T-cell (primary cell): Measurements from ENCODE around the gene XPNPEP1. TPM values are rescaled to one million over a fixed set of nuclear protein-coding genes. Genes with fewer than 3 reads are reported as not detected.

Experiments
- ATAC-seq, 4 experiments: fragments of 200-7000 bp in 3 of 4; fragments of 150-1000 bp in 1 of 4; cut with Tn5 transposase; replicated peaks in 1 of 4; 1 replicate in 3 of 4; 2 replicates in 1 of 4; pipeline ENCODE4 v1.10.0; 2021; ENCODE audit warnings: moderate library complexity in 3 of 4, mild to moderate bottlenecking in 2 of 4, moderate number of reproducible peaks in 1 of 4
- CTCF ChIA-PET, 2 donors: fragments of 300-600 bp; sonication (Branson Sonifier 250); formaldehyde crosslinking; loops; one replicate each; lab custom pipeline; 2022; ENCODE audit warnings: antibody characterized with exemption in 2 of 2; lab: Charles Lee
- POLR2A ChIA-PET, 2 donors: fragments of 300-600 bp; sonication (Branson Sonifier 250); formaldehyde crosslinking; loops; one replicate each; lab custom pipeline; 2022; ENCODE audit warnings: antibody characterized with exemption in 2 of 2; lab: Charles Lee
- DNase-seq, 35 experiments: peaks; one replicate each; pipeline versions ENCODE4 v3.0.0 to v3.0.0-alpha.2; 2013 to 2023
- H3K27ac ChIP-seq: one replicate; pipeline ENCODE4 v1.5.1; 2013; ENCODE audit warnings: low read length
- H3K27me3 ChIP-seq, 2 experiments: replicated peaks in 1 of 2; 1 replicate in 1 of 2; 2 replicates in 1 of 2; pipeline versions ENCODE4 v1.6.1 to v1.7.0; 2013; ENCODE audit warnings: low read length in 1 of 2, mixed read lengths in 1 of 2; ENCODE audit not compliant: control insufficient read depth in 2 of 2, insufficient read depth in 2 of 2; ENCODE audit errors: extremely low read depth in 1 of 2
- H3K36me3 ChIP-seq, 2 donors: 1 replicate in 1 of 2; 2 replicates in 1 of 2; pipeline versions ENCODE4 v1.6.1 to v1.7.0; 2013; ENCODE audit warnings: low read length in 1 of 2; ENCODE audit not compliant: control insufficient read depth in 2 of 2, insufficient read depth in 1 of 2; ENCODE audit errors: extremely low read depth in 1 of 2
- H3K4me1 ChIP-seq, 2 experiments: 1 replicate in 1 of 2; 2 replicates in 1 of 2; pipeline versions ENCODE4 v1.6.1 to v1.7.0; 2013; ENCODE audit warnings: low read length in 2 of 2, mixed read lengths in 1 of 2; ENCODE audit not compliant: insufficient read depth in 2 of 2, control insufficient read depth in 1 of 2; ENCODE audit errors: extremely low read depth in 1 of 2
- H3K4me3 ChIP-seq, 2 donors: 1 replicate in 1 of 2; 2 replicates in 1 of 2; pipeline versions ENCODE4 v1.5.1 to v1.7.0; 2013; ENCODE audit warnings: mild to moderate bottlenecking in 2 of 2, low read length in 1 of 2, moderate library complexity in 1 of 2; ENCODE audit not compliant: control insufficient read depth in 1 of 2; ENCODE audit errors: extremely low read depth in 1 of 2
- H3K9me3 ChIP-seq: 2 replicates; pipeline ENCODE4 v1.7.0; 2013
- H3K27ac Mint-ChIP-seq, 2 donors: one replicate each; pipeline ENCODE4 v1.8.0; 2020 to 2021; ENCODE audit warnings: mild to moderate bottlenecking in 2 of 2, mixed read lengths in 2 of 2
- H3K27me3 Mint-ChIP-seq, 2 donors: one replicate each; pipeline ENCODE4 v1.8.0; 2021 to 2022; ENCODE audit warnings: mixed read lengths in 2 of 2
- H3K36me3 Mint-ChIP-seq: one replicate; pipeline ENCODE4 v1.8.0; 2021; ENCODE audit warnings: mixed read lengths
- H3K4me1 Mint-ChIP-seq, 3 donors: one replicate each; pipeline ENCODE4 v1.8.0; 2020 to 2022; ENCODE audit warnings: mixed read lengths in 3 of 3, mild to moderate bottlenecking in 1 of 3
- H3K4me3 Mint-ChIP-seq, 3 donors: one replicate each; pipeline ENCODE4 v1.8.0; 2020 to 2022; ENCODE audit warnings: mild to moderate bottlenecking in 3 of 3, mixed read lengths in 3 of 3, moderate library complexity in 3 of 3
- H3K9me3 Mint-ChIP-seq, 3 donors: one replicate each; pipeline ENCODE4 v1.8.0; 2020 to 2022; ENCODE audit warnings: mixed read lengths in 3 of 3
- WGBS: methylation state at CpG from one replicate; pipeline ENCODE4 v1.1.5; 2013; ENCODE audit warnings: missing lambda C conversion rate; ENCODE audit not compliant: insufficient coverage; 5-methylcytosine and 5-hydroxymethylcytosine counted together
- total RNA-seq, 35 experiments: library from RNA in 6 of 35; stranded (reverse) in 6 of 35; fragments of 120-200 nt in 1 of 35; gene quantifications; one replicate each; pipeline versions ENCODE4 v1.2.1 to v1.2.4 and lab custom pipeline; 2013 to 2026

XPNPEP1 gene
- total RNA-seq, 5 donors from 2014 or later (not counting 1 experiment from before 2014, with no cell fraction given): 40.0 to 63.9 (median 44.6) TPM

GRCh38 chr10:109882251-109883057 is 40.9 kb downstream of the XPNPEP1 start:
- Mint-ChIP-seq H3K9me3 (no peaks in the 10 kb centered on the region), H3K27me3 (no peaks in the 10 kb centered on the region), H3K36me3 (peaks cover 61% of the 10 kb centered on the region), H3K4me1 (peaks cover 10 to 12% (median 11%) of the 10 kb centered on the region in 3 donors), H3K4me3 (no peak overlapping the region), H3K27ac (no peak overlapping the region)
- Histone ChIP-seq H3K36me3 (peaks cover 7 to 79% of the 10 kb centered on the region in 2 donors), H3K4me1 (peaks cover 0 to 8% of the 10 kb centered on the region in 2 experiments), H3K27me3 (no peaks in the 10 kb centered on the region), H3K9me3 (no peaks in the 10 kb centered on the region), H3K27ac (no peak overlapping the region), H3K4me3 (no peak overlapping the region)
- ATAC-seq (no peak), DNase-seq (no peak)
- WGBS: 100% methylated on average over 5 of the region's 8 CpGs
- CTCF ChIA-PET: interaction anchor here (0.8 to 1.2 kb wide), 2 partner anchors 15 to 109 kb away, joined by 4 to 6 read pairs; no protein-coding TSS in a partner anchor
- POLR2A ChIA-PET: no interaction called here

- Histone ChIP-seq H3K9me3 (no peaks in the 10 kb centered on the region), H3K4me1 (peaks cover 0 to 8% of the 10 kb centered on the region in 2 experiments), H3K36me3 (peaks cover 8 to 80% of the 10 kb centered on the region in 2 donors), H3K27me3 (no peaks in the 10 kb centered on the region), H3K27ac (no peak overlapping the region), H3K4me3 (no peak overlapping the region)
- H3K27me3 Mint-ChIP-seq: no peaks in the 10 kb centered on the region
- no peaks in the 10 kb centered on the region for H3K9me3 Mint-ChIP-seq
- ChIA-PET CTCF (interaction anchor here (1.2 to 1.6 kb wide), 4 partner anchors 10 to 256 kb away, joined by 3 to 6 read pairs (median 4); no protein-coding TSS in a partner anchor), POLR2A (no interaction called here)
- H3K27ac Mint-ChIP-seq: no peak overlapping the region
- WGBS: no CpG with 5 or more reads among the region's 1 CpG
- no peak overlapping the region for H3K4me3 Mint-ChIP-seq
- no peak for DNase-seq
- ATAC-seq: no peak
- H3K36me3 Mint-ChIP-seq: peaks cover 64% of the 10 kb centered on the region
- peaks cover 10 to 12% (median 11%) of the 10 kb centered on the region in 3 donors for H3K4me1 Mint-ChIP-seq
Observed at GRCh38 chr10:109881769-109882057, 41.6 kb downstream of the XPNPEP1 start.

GRCh38 chr10:109880886-109881768 is 42.2 kb downstream of the XPNPEP1 start:
- peaks cover 65% of the 10 kb centered on the region for H3K36me3 Mint-ChIP-seq
- DNase-seq (no peak), ATAC-seq (no peak)
- Histone ChIP-seq H3K9me3 (no peaks in the 10 kb centered on the region), H3K4me3 (no peak overlapping the region), H3K4me1 (peaks cover 0 to 8% of the 10 kb centered on the region in 2 experiments), H3K27me3 (no peaks in the 10 kb centered on the region), H3K36me3 (peaks cover 8 to 80% of the 10 kb centered on the region in 2 donors), H3K27ac (no peak overlapping the region)
- no peak overlapping the region for H3K4me3 Mint-ChIP-seq
- WGBS: 76% methylated on average over 3 of the region's 8 CpGs
- H3K27me3 Mint-ChIP-seq: no peaks in the 10 kb centered on the region
- no peaks in the 10 kb centered on the region for H3K9me3 Mint-ChIP-seq
- ChIA-PET CTCF (interaction anchor here (0.6 to 1.6 kb wide), 5 partner anchors 11 to 668 kb away, joined by 3 to 6 read pairs (median 4); no protein-coding TSS in a partner anchor), POLR2A (no interaction called here)
- no peak overlapping the region for H3K27ac Mint-ChIP-seq
- H3K4me1 Mint-ChIP-seq: peaks cover 7 to 10% (median 8%) of the 10 kb centered on the region in 3 donors

GRCh38 chr10:109877546-109877945 is 45.8 kb downstream of the XPNPEP1 start:
- Mint-ChIP-seq H3K4me1 (no peaks in the 10 kb centered on the region), H3K4me3 (no peak overlapping the region), H3K9me3 (no peaks in the 10 kb centered on the region), H3K36me3 (peaks cover 69% of the 10 kb centered on the region), H3K27me3 (no peaks in the 10 kb centered on the region), H3K27ac (peak overlapping the region in 1 of 2 donors; percentile 22)
- WGBS: 100% methylated on average over 5 of the region's 6 CpGs
- Histone ChIP-seq H3K4me1 (no peaks in the 10 kb centered on the region), H3K36me3 (peaks cover 11 to 83% of the 10 kb centered on the region in 2 donors), H3K4me3 (no peak overlapping the region), H3K9me3 (no peaks in the 10 kb centered on the region), H3K27ac (no peak overlapping the region), H3K27me3 (no peaks in the 10 kb centered on the region)
- DNase-seq (no peak), ATAC-seq (no peak)
- ChIA-PET POLR2A (interaction anchor here in 1 of 2 donors (0.6 kb wide), 1 partner anchor 105 kb away, joined by 3 read pairs; no protein-coding TSS in a partner anchor), CTCF (interaction anchor here (0.6 kb wide), 2 partner anchors 26 to 1077 kb away, joined by 3 read pairs; no protein-coding TSS in a partner anchor)

- ChIA-PET CTCF (interaction anchor here in 1 of 2 donors (0.9 kb wide), 1 partner anchor 9 kb away, joined by 3 read pairs; no protein-coding TSS in a partner anchor), POLR2A (no interaction called here)
- DNase-seq (no peak), ATAC-seq (no peak)
- Histone ChIP-seq H3K27ac (no peak overlapping the region), H3K27me3 (no peaks in the 10 kb centered on the region), H3K4me3 (no peak overlapping the region), H3K9me3 (no peaks in the 10 kb centered on the region), H3K36me3 (peaks cover 11 to 82% of the 10 kb centered on the region in 2 donors), H3K4me1 (no peaks in the 10 kb centered on the region)
- no CpG with 5 or more reads among the region's 8 CpGs for WGBS
- Mint-ChIP-seq H3K9me3 (no peaks in the 10 kb centered on the region), H3K27ac (no peak overlapping the region), H3K4me3 (no peak overlapping the region), H3K36me3 (peaks cover 73% of the 10 kb centered on the region), H3K27me3 (no peaks in the 10 kb centered on the region), H3K4me1 (no peaks in the 10 kb centered on the region)
Observed at GRCh38 chr10:109875828-109876821, 47.2 kb downstream of the XPNPEP1 start.
